SK-N-SH (cell line): Measurements from ENCODE around the gene NAALADL2.

Source experiments
- CTCF ChIP-seq: fragments of 200-600 bp; sonication (generic); IDR thresholded peaks from 2 replicates; pipeline ENCODE4 v1.6.1; 2017; ENCODE audit warnings: antibody characterized with exemption, mild to moderate bottlenecking, moderate library complexity
- ELF1 ChIP-seq: IDR thresholded peaks from 2 replicates; pipeline ENCODE4 v1.4.0; 2012
- EP300 ChIP-seq, 2 experiments: IDR thresholded peaks; 2 replicates each; pipeline versions ENCODE4 v1.4.0 to v1.6.1; 2012; ENCODE audit warnings: borderline replicate concordance in 1 of 2, low read depth in 1 of 2, low read length in 1 of 2
- EZH2phosphoT487 ChIP-seq: fragments of 200-600 bp; sonication (generic); IDR thresholded peaks from 2 replicates; pipeline ENCODE4 v1.6.1; 2017; ENCODE audit warnings: low read depth, mixed run types, mild to moderate bottlenecking, antibody characterized with exemption, moderate library complexity, borderline replicate concordance
- FOXM1 ChIP-seq: IDR thresholded peaks from 2 replicates; pipeline ENCODE4 v1.4.0; 2012; ENCODE audit warnings: low read depth, mild to moderate bottlenecking
- GATA2 ChIP-seq: sonication (generic); formaldehyde crosslinking; IDR thresholded peaks from 2 replicates; pipeline ENCODE4 v1.5.0; 2020; ENCODE audit warnings: mild to moderate bottlenecking, missing genetic modification reagents
- RAD21 ChIP-seq: IDR thresholded peaks from 2 replicates; pipeline ENCODE4 v1.6.1; 2012; ENCODE audit warnings: mild to moderate bottlenecking, low read length
- REST ChIP-seq: IDR thresholded peaks from 2 replicates; pipeline ENCODE4 v1.6.1; 2012; ENCODE audit warnings: mild to moderate bottlenecking, low read depth, low read length, moderate library complexity
- RXRA ChIP-seq: IDR thresholded peaks from 2 replicates; pipeline ENCODE4 v1.4.0; 2012; ENCODE audit warnings: low read depth, mild to moderate bottlenecking, borderline replicate concordance
- SMC3 ChIP-seq: IDR thresholded peaks from 2 replicates; pipeline ENCODE4 v1.6.1; 2012; ENCODE audit warnings: low read depth, low read length, improper control_type of control experiment
- TAF1 ChIP-seq: IDR thresholded peaks from 2 replicates; pipeline ENCODE4 v1.6.1; 2012; ENCODE audit warnings: low read depth, mild to moderate bottlenecking, low read length, moderate library complexity, borderline replicate concordance
- YY1 ChIP-seq: IDR thresholded peaks from 2 replicates; pipeline ENCODE4 v1.4.0; 2012; ENCODE audit warnings: low read depth, mild to moderate bottlenecking
- TF ChIP-seq, protein P1 (sequence below): IDR thresholded peaks from 2 replicates; pipeline ENCODE4 v1.4.0; 2012; ENCODE audit warnings: low read depth

DNA sequence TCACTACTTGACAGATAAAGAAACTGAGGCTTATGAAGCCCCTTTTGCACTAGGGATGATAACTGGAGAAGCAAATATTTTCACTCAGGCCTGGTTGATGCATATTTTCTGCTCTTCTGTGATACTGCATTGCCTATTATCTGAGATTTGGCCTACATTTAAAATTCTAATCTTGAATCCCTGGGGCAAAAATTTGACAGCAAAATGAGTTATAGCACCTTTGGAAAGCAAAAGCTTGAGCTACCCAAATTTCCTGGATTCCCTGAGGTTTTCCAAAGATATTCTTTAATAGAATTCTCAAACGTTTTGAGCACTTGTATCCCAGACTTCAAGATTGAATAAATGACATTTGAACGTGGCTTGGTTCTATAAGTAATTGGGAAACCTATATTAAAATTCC, 86.1 kb downstream of the NAALADL2 start:
- no peak for TF ChIP-seq SMC3
- TF ChIP-seq EZH2phosphoT487, result no peak
- TF ChIP-seq REST, result no peak
- TF ChIP-seq CTCF, result no peak
- no peak for TF ChIP-seq FOXM1
- no peak for TF ChIP-seq ELF1
- TF ChIP-seq RAD21, result no peak
- TF ChIP-seq RXRA, result no peak
- TF ChIP-seq, protein P1, sequence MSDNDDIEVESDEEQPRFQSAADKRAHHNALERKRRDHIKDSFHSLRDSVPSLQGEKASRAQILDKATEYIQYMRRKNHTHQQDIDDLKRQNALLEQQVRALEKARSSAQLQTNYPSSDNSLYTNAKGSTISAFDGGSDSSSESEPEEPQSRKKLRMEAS, result no peak
- TF ChIP-seq EP300 (IDR thresholded peaks at IDR 0.05; ENCODE audit: borderline replicate concordance in 1 of 2, low read depth in 1 of 2, low read length in 1 of 2), result no peak
- no peak for TF ChIP-seq GATA2
- no peak for TF ChIP-seq YY1
- no peak for TF ChIP-seq TAF1
